K562 (cell line): ENCODE data around the gene SNX30. TPM values are rescaled to one million over a fixed set of nuclear protein-coding genes. Genes with fewer than 3 reads are reported as not detected.

Source experiments
- ATAC-seq: fragments of 200-7000 bp; cut with Tn5 transposase; 3 replicates; pipeline ENCODE4 v1.9.1; 2020; ENCODE audit warnings: moderate library complexity
- BruUV-seq: library from RNA; stranded (reverse); fragments of 400-500 nt; replicated peaks from 2 replicates; lab custom pipeline; 2021; lab: Mats Ljungman, UMichigan
- CTCF ChIA-PET: fragments of 300-600 bp; formaldehyde crosslinking; extraction: SDS; loops from one replicate; lab custom pipeline; 2021; ENCODE audit warnings: low intra/inter-chr PET ratio; lab: Yijun Ruan, JAX
- POLR2A ChIA-PET: fragments of 300-600, 350-650 bp; sonication (Branson Sonifier 250); formaldehyde crosslinking; extraction: SDS; loops from one replicate; lab custom pipeline; 2021; ENCODE audit warnings: antibody characterized with exemption, inconsistent platforms; lab: Yijun Ruan, JAX
- DNase-seq, 4 experiments: peaks; one replicate each; pipeline versions ENCODE4 v3.0.0 to v3.0.0-alpha.2; 2011 to 2018; ENCODE audit warnings: low spot score in 3 of 4, mixed read lengths in 3 of 4; ENCODE audit errors: extremely low read depth in 1 of 4
- FAIRE-seq: peaks from 2 replicates; lab custom pipeline; 2011; peaks lifted over from hg19 to GRCh38; lab: Jason Lieb, UNC
- H2AFZ ChIP-seq: 2 replicates; pipeline ENCODE4 v1.6.0; 2011; ENCODE audit warnings: low read depth, low read length, control low read depth, inconsistent platforms
- H3K27ac ChIP-seq: fragments of 200-600 bp; 3 replicates; pipeline ENCODE4 v1.8.0; 2011; ENCODE audit warnings: low read depth, mild to moderate bottlenecking, control low read depth, inconsistent platforms, low read length, moderate library complexity, mixed read lengths; ENCODE audit errors: extremely low read depth
- H3K27me3 ChIP-seq, 2 experiments: fragments of 300-600 bp in 1 of 2; 2 replicates in 1 of 2; 3 replicates in 1 of 2; pipeline versions ENCODE4 v1.6.0 to v1.8.0; 2011; ENCODE audit warnings: inconsistent platforms in 2 of 2, low read length in 2 of 2, mild to moderate bottlenecking in 1 of 2, mixed read lengths in 1 of 2, moderate library complexity in 1 of 2; ENCODE audit not compliant: control insufficient read depth in 2 of 2, insufficient read depth in 2 of 2
- H3K36me3 ChIP-seq: fragments of 300-600 bp; 3 replicates; pipeline ENCODE4 v1.8.0; 2011; ENCODE audit warnings: mild to moderate bottlenecking, low read length, inconsistent platforms; ENCODE audit not compliant: control insufficient read depth, insufficient read depth
- H3K4me1 ChIP-seq, 2 experiments: fragments of 200-600 bp in 1 of 2; replicated peaks in 1 of 2; 2 replicates in 1 of 2; 3 replicates in 1 of 2; pipeline versions ENCODE4 v1.5.1 to v1.8.0; 2011; ENCODE audit warnings: inconsistent platforms in 2 of 2, low read length in 2 of 2, mild to moderate bottlenecking in 1 of 2, mixed read lengths in 1 of 2, moderate library complexity in 1 of 2; ENCODE audit not compliant: control insufficient read depth in 2 of 2, insufficient read depth in 2 of 2
- H3K4me2 ChIP-seq: 2 replicates; pipeline ENCODE4 v1.6.1; 2011; ENCODE audit warnings: low read length, control low read depth, inconsistent platforms, mixed read lengths; ENCODE audit not compliant: insufficient read depth
- H3K4me3 ChIP-seq: fragments of 200-600 bp; sonication (generic), shearing (Covaris generic); 2 replicates; pipeline ENCODE4 v1.5.1; 2016; ENCODE audit warnings: control low read depth, inconsistent platforms
- H3K79me2 ChIP-seq: fragments of 200-600 bp; 3 replicates; pipeline ENCODE4 v1.8.0; 2011; ENCODE audit warnings: low read length, inconsistent platforms; ENCODE audit not compliant: control insufficient read depth, insufficient read depth
- H3K9ac ChIP-seq, 2 experiments: 2 replicates each; pipeline versions ENCODE4 v1.6.0 to v1.6.1; 2011; ENCODE audit warnings: low read depth in 2 of 2, low read length in 2 of 2, control low read depth in 1 of 2, inconsistent platforms in 1 of 2, mild to moderate bottlenecking in 1 of 2, mixed read lengths in 1 of 2; ENCODE audit not compliant: insufficient read depth in 1 of 2
- H3K9me1 ChIP-seq: one replicate; pipeline ENCODE4 v1.6.0; 2011; ENCODE audit warnings: inconsistent platforms, mild to moderate bottlenecking, low read length, moderate library complexity; ENCODE audit not compliant: control insufficient read depth, insufficient read depth
- H3K9me3 ChIP-seq: replicated peaks from 2 replicates; pipeline ENCODE4 v1.5.1; 2011; ENCODE audit warnings: low read depth, low read length, inconsistent platforms; ENCODE audit not compliant: control insufficient read depth, insufficient read depth
- H4K20me1 ChIP-seq: replicated peaks from 2 replicates; pipeline ENCODE4 v1.6.1; 2011; ENCODE audit warnings: low read length, inconsistent platforms, mixed read lengths; ENCODE audit not compliant: control insufficient read depth, insufficient read depth
- BHLHE40 ChIP-seq: IDR thresholded peaks from 2 replicates; pipeline ENCODE4 v1.6.1; 2011; ENCODE audit warnings: low read length, improper control_type of control experiment
- CBFA2T2 ChIP-seq: fragments of 450-650 bp; conservative IDR thresholded peaks from 2 replicates; pipeline ENCODE4 v1.6.1; 2017; ENCODE audit warnings: mild to moderate bottlenecking
- FOXK1 ChIP-seq: sonication (generic); formaldehyde crosslinking; IDR thresholded peaks from 2 replicates; pipeline ENCODE4 v1.8.0; 2022; ENCODE audit warnings: missing genetic modification reagents, mild to moderate bottlenecking, borderline replicate concordance
- RAD51 ChIP-seq: fragments of 450-650 bp; IDR thresholded peaks from 2 replicates; pipeline ENCODE4 v1.7.1; 2016; ENCODE audit warnings: low read depth, mild to moderate bottlenecking, borderline replicate concordance
- SMARCB1 ChIP-seq: IDR thresholded peaks from 2 replicates; pipeline ENCODE4 v1.6.1; 2011; ENCODE audit warnings: improper control_type of control experiment, low read depth; ENCODE audit not compliant: insufficient read length
- SPI1 ChIP-seq: IDR thresholded peaks from 2 replicates; pipeline ENCODE4 v1.6.1; 2011; ENCODE audit warnings: low read depth, low read length, control low read depth, borderline replicate concordance
- TOE1 ChIP-seq, 2 experiments: fragments of 450-650 bp in 1 of 2; sonication (generic) in 1 of 2; formaldehyde crosslinking in 1 of 2; IDR thresholded peaks; 2 replicates each; pipeline versions ENCODE4 v1.7.1 to v1.8.0; 2016 to 2022; ENCODE audit warnings: borderline replicate concordance in 2 of 2, mild to moderate bottlenecking in 2 of 2, antibody characterized with exemption in 1 of 2, inconsistent platforms in 1 of 2, low read depth in 1 of 2, missing genetic modification reagents in 1 of 2, moderate library complexity in 1 of 2
- ZNF668 ChIP-seq: fragments of 250-450 bp; sonication (Bioruptor Pico); IDR thresholded peaks from 2 replicates; pipeline ENCODE4 v1.8.0; 2022; ENCODE audit warnings: mild to moderate bottlenecking, inconsistent platforms
- WGBS: fragments of 100-300 bp; shearing (Covaris generic); methylation state at CpG from one replicate; pipeline ENCODE4 v1.1.6; 2016; ENCODE audit warnings: low coverage, mixed read lengths; ENCODE audit not compliant: insufficient coverage; ENCODE audit errors: missing lambda C conversion rate; 5-methylcytosine and 5-hydroxymethylcytosine counted together
- in situ Hi-C: fragments of 300-500 bp; cut with MboI; formaldehyde crosslinking; loops from 4 replicates; pipeline ENCODE4 v1.15.0; 2018; ENCODE audit warnings: inconsistent platforms, mixed read lengths
- intact Hi-C: fragments of 100-400 bp; cut with micrococcal nuclease; formaldehyde crosslinking; loops from 2 replicates; pipeline ENCODE4 v1.14.2; 2022
- polyA plus RNA-seq, 8 experiments: library from polyadenylated mRNA; depleted of rRNA in 4 of 8; stranded (reverse) in 5 of 8; unstranded in 3 of 8; fragments of >200 nt; fragmentation: Nextera tagmentation in 2 of 8; fragmentation: Illumina TruSeq in 1 of 8; extraction: Ambion mirVana in 2 of 8; extraction: Trizol in 1 of 8; gene quantifications; 2 replicates each; pipeline versions ENCODE4 v1.2.1 to v1.2.3, GENCODE V29; 2011 to 2014; ENCODE audit warnings: inconsistent platforms in 1 of 8, missing spikeins in 1 of 8
- total RNA-seq, 7 experiments: library from RNA; depleted of rRNA in 6 of 7; stranded (reverse); fragments of >200 nt in 6 of 7; fragmentation: Illumina TruSeq in 2 of 7; extraction: Trizol in 2 of 7; gene quantifications; 2 replicates each; pipeline versions ENCODE4 v1.2.1 to v1.2.3, GENCODE V29; 2011 to 2021; ENCODE audit warnings: low replicate concordance in 1 of 7
- TF ChIP-seq, protein P1 (sequence below): sonication (generic); formaldehyde crosslinking; IDR thresholded peaks from 2 replicates; pipeline ENCODE4 v1.9.0; 2022; ENCODE audit warnings: mild to moderate bottlenecking, missing genetic modification reagents
- TF ChIP-seq, protein P2 (sequence below): fragments of 450-650 bp; formaldehyde crosslinking; conservative IDR thresholded peaks from 2 replicates; pipeline ENCODE4 v1.4.0; 2022; ENCODE audit warnings: mild to moderate bottlenecking, missing genetic modification characterization
- TF ChIP-seq, protein P3 (sequence below): sonication (generic); formaldehyde crosslinking; IDR thresholded peaks from 2 replicates; pipeline ENCODE4 v1.5.0; 2020; ENCODE audit warnings: missing genetic modification reagents
- TF ChIP-seq, protein P4 (sequence below): fragments of 450-650 bp; formaldehyde crosslinking; IDR thresholded peaks from 2 replicates; pipeline ENCODE4 v1.4.0; 2020; ENCODE audit warnings: mild to moderate bottlenecking, mixed read lengths

SNX30 gene
- total and polyA plus RNA-seq, 9 of the 15 experiments (the other 6 are each of a cell fraction or from before 2014, with no cell fraction given), result 0.76 to 5.9 (median 3.3) TPM

DNA sequence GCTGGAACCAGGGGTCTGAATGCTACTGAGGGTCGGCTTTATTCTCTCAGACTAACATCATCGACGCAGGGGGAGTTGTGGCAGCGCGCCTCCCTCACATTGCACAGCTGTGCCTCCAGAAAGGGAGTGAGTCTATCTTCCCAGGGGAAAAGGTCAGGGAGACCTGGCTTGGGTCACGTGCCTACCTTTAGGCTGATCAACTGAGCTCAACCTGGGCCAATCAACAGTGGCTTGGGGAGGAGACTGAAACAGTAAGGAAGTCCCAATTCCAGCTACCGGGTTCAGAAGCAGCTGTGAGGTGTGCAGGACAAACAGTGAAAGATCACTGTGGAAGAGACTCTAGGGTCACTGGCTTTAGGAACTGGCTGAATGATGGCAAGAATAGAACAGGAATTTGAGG is 14.3 kb downstream of the SNX30 start:
- Histone ChIP-seq H3K4me3 (no peak overlapping the region), H3K9ac (peak overlapping the region in 1 of 2 experiments; percentile 43; a peak in 1 of 4 replicates), H3K9me3 (no peaks in the 10 kb centered on the region), H3K27me3 (no peaks in the 10 kb centered on the region), H3K79me2 (no peaks in the 10 kb centered on the region), H3K36me3 (no peaks in the 10 kb centered on the region), H3K4me1 (peaks cover 9 to 11% of the 10 kb centered on the region in 2 experiments; a peak in 3 of 5 replicates), H3K4me2 (peak overlapping the region; percentile 36; the same call in 1 of the 2 replicates), H3K9me1 (no peaks in the 10 kb centered on the region)
- in situ Hi-C loops, result no loop called here
- no peak for FAIRE-seq
- WGBS, result 25% methylated on average over 7 of the region's 7 CpGs
- ATAC-seq, result peak; percentile 80
- no TSS peak for BruUV-seq
- intact Hi-C loops, result no loop called here
- POLR2A ChIA-PET, result interaction anchor here (0.6 to 2.2 kb wide), 6 partner anchors 8 to 75 kb away, joined by 3 to 11 read pairs (median 3); partner anchors contain the start of gene SNX30
- peak; percentile 31 to 50 (median 38) for DNase-seq
- CTCF ChIA-PET, result no interaction called here
- peak; percentile 80 for TF ChIP-seq BHLHE40
- TF ChIP-seq, protein P1, sequence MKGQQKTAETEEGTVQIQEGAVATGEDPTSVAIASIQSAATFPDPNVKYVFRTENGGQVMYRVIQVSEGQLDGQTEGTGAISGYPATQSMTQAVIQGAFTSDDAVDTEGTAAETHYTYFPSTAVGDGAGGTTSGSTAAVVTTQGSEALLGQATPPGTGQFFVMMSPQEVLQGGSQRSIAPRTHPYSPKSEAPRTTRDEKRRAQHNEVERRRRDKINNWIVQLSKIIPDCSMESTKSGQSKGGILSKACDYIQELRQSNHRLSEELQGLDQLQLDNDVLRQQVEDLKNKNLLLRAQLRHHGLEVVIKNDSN (CRISPR knock-in tag), result peak; percentile 82
- peak; percentile 78 for TF ChIP-seq RAD51
- peak; percentile 38; the same call in 1 of the 2 replicates for TF ChIP-seq FOXK1 (CRISPR knock-in tag)
- peak; percentile 58; the same call in 1 of the 2 replicates for TF ChIP-seq TOE1 (IDR thresholded peaks at IDR 0.05; ENCODE audit: borderline replicate concordance)
- no peak for TF ChIP-seq TOE1 (CRISPR knock-in tag; IDR thresholded peaks at IDR 0.05; ENCODE audit: borderline replicate concordance, low read depth)
- TF ChIP-seq ZNF668, result no peak
- TF ChIP-seq SMARCB1, result no peak
- TF ChIP-seq, protein P2, sequence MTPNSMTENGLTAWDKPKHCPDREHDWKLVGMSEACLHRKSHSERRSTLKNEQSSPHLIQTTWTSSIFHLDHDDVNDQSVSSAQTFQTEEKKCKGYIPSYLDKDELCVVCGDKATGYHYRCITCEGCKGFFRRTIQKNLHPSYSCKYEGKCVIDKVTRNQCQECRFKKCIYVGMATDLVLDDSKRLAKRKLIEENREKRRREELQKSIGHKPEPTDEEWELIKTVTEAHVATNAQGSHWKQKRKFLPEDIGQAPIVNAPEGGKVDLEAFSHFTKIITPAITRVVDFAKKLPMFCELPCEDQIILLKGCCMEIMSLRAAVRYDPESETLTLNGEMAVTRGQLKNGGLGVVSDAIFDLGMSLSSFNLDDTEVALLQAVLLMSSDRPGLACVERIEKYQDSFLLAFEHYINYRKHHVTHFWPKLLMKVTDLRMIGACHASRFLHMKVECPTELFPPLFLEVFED, result no peak
- TF ChIP-seq, protein P3, sequence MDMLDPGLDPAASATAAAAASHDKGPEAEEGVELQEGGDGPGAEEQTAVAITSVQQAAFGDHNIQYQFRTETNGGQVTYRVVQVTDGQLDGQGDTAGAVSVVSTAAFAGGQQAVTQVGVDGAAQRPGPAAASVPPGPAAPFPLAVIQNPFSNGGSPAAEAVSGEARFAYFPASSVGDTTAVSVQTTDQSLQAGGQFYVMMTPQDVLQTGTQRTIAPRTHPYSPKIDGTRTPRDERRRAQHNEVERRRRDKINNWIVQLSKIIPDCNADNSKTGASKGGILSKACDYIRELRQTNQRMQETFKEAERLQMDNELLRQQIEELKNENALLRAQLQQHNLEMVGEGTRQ, result peak; percentile 82
- peak; percentile 15 for TF ChIP-seq CBFA2T2
- TF ChIP-seq SPI1, result peak; percentile 30; the same call in 1 of the 2 replicates
- TF ChIP-seq, protein P4, sequence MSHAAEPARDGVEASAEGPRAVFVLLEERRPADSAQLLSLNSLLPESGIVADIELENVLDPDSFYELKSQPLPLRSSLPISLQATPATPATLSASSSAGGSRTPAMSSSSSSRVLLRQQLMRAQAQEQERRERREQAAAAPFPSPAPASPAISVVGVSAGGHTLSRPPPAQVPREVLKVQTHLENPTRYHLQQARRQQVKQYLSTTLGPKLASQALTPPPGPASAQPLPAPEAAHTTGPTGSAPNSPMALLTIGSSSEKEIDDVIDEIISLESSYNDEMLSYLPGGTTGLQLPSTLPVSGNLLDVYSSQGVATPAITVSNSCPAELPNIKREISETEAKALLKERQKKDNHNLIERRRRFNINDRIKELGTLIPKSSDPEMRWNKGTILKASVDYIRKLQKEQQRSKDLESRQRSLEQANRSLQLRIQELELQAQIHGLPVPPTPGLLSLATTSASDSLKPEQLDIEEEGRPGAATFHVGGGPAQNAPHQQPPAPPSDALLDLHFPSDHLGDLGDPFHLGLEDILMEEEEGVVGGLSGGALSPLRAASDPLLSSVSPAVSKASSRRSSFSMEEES (CRISPR knock-in tag), result peak; percentile 81
- TF ChIP-seq, all 486 proteins: peak for 9
- H3K27ac ChIP-seq, result no peak overlapping the region
- H2AFZ ChIP-seq, result peak overlapping the region; percentile 46
- peaks cover 14% of the 10 kb centered on the region; the same call in 1 of the 2 replicates for H4K20me1 ChIP-seq
